Kidney (tissue), 14 donors: ENCODE measurements around the gene NEDD4L. TPM values are rescaled to one million over a fixed set of nuclear protein-coding genes. Genes with fewer than 3 reads are reported as not detected.
A peak's percentile ranks its signal among the peaks of the same experiment; 100 is the strongest.

Source experiments
- DNase-seq, 5 donors: peaks; one replicate each; pipeline ENCODE4 v3.0.0-alpha.2; 2013 to 2020
- FAIRE-seq: peaks from 2 replicates; lab custom pipeline; 2012; peaks lifted over from hg19 to GRCh38; lab: Jason Lieb, UNC
- H3K27ac ChIP-seq, 2 donors: one replicate each; pipeline ENCODE4 v1.7.0; 2013; ENCODE audit warnings: low read depth in 2 of 2, low read length in 2 of 2, inconsistent platforms in 1 of 2
- H3K27me3 ChIP-seq: one replicate; pipeline ENCODE4 v1.7.1; 2013; ENCODE audit warnings: low read length, inconsistent platforms; ENCODE audit not compliant: control insufficient read depth, insufficient read depth
- H3K36me3 ChIP-seq, 3 donors: one replicate each; pipeline versions ENCODE4 v1.7.0 to v1.7.1; 2013; ENCODE audit warnings: low read length in 3 of 3, control low read depth in 1 of 3, inconsistent platforms in 1 of 3; ENCODE audit not compliant: insufficient read depth in 3 of 3, control insufficient read depth in 2 of 3
- H3K4me1 ChIP-seq, 3 donors: one replicate each; pipeline versions ENCODE4 v1.7.0 to v1.7.1; 2013; ENCODE audit warnings: low read length in 3 of 3, inconsistent platforms in 1 of 3, low read depth in 1 of 3; ENCODE audit not compliant: control insufficient read depth in 2 of 3, insufficient read depth in 2 of 3
- H3K4me3 ChIP-seq, 3 donors: one replicate each; pipeline versions ENCODE4 v1.7.0 to v1.8.1; 2013; ENCODE audit warnings: low read length in 3 of 3, control low read depth in 1 of 3, inconsistent platforms in 1 of 3
- H3K9ac ChIP-seq, 3 donors: one replicate each; pipeline versions ENCODE4 v1.7.0 to v1.7.1; 2013; ENCODE audit warnings: low read length in 3 of 3, control low read depth in 1 of 3, inconsistent platforms in 1 of 3
- H3K9me3 ChIP-seq, 3 donors: one replicate each; pipeline versions ENCODE4 v1.7.0 to v1.7.1; 2013; ENCODE audit warnings: low read length in 3 of 3, control low read depth in 1 of 3, inconsistent platforms in 1 of 3; ENCODE audit not compliant: control insufficient read depth in 2 of 3, insufficient read depth in 1 of 3
- CTCF ChIP-seq: IDR thresholded peaks from 3 replicates; pipeline ENCODE4 v1.5.1; 2012; ENCODE audit warnings: mild to moderate bottlenecking, moderate library complexity, borderline replicate concordance; ENCODE audit not compliant: insufficient read depth; ENCODE audit errors: extremely low read depth
- intact Hi-C: fragments of 100-400 bp; cut with DNase I; formaldehyde crosslinking; loops from one replicate; pipeline ENCODE4 v1.11.1; 2022
- polyA plus RNA-seq: library from polyadenylated mRNA; stranded (reverse); fragments of 350-450 nt; fragmentation: Illumina TruSeq; extraction: RNeasy Lipid Tissue Mini Kit (QIAGEN cat#74804); gene quantifications from one replicate; pipeline ENCODE4 v1.2.3, GENCODE V29; 2014; ENCODE audit warnings: low read depth, low replicate concordance; ENCODE audit not compliant: insufficient read depth
- total RNA-seq: library from RNA; stranded (reverse); fragmentation: NEBNext Ultra II Directional; extraction: Animal tissue kit (Norgen Biotek cat#: 25700); gene quantifications from one replicate; pipeline ENCODE4 v1.2.1, GENCODE V29; 2021
- donor health status: control.
- donor health status: control.
- donor health status: control.
- donor health status: control.
- donor health status: control.
- donor health status: DM: yes; HTN: yes; CAD: no.
- donor health status: Normal renal cell carcinoma (clear cell type).

Gene NEDD4L
- total and polyA plus RNA-seq, 2 donors from 2014 or later = 90.8 to 95.7 TPM

DNA sequence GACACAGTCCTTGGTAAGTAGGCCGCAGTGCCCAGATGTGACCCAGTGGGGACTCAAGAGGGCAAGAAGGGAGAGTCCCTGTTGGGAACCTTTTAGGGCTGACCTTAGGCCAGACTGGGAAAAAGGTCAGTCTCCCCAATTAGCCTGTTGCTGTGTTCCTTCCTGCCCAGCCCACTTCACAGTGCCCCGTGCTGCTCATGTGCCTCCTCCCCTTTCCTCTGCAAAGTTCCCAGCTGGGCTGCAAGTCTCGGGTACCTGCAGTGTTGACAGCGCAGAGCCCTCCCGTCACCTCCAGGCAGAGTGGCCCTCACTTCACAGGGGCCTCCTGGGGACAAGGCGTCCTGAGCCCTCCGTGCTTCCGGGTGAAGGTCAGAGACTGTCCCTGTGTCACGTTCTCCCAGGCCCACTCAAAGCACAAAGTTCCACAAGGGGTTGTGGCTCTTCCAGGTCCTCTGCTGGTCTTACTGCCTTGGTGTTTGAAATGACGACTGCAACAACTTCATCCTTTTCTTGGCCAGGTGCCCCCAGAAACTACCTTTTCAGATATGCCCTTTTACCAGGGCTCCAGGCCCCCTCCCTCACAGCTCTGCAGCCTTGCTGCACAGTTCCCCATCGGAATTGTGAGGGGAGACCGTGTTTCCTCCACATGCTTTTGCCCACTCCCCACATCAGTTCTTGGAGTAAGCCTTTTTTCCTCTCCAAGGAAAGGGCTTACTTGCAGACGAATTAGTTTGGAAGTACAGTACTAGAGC lies 359.1 kb downstream of the NEDD4L start:
- Histone ChIP-seq H3K27ac (no peak overlapping the region), H3K36me3 (peaks cover 0 to 2% (median 0%) of the 10 kb centered on the region in 3 donors), H3K4me1 (peaks cover 0 to 15% (median 0%) of the 10 kb centered on the region in 3 donors), H3K27me3 (no peaks in the 10 kb centered on the region), H3K9ac (no peak overlapping the region), H3K9me3 (no peaks in the 10 kb centered on the region), H3K4me3 (no peak overlapping the region)
- intact Hi-C loops = no loop called here
- no peak for FAIRE-seq
- DNase-seq = peak in 1 of 5 donors; percentile 34
- no peak for TF ChIP-seq CTCF

DNA sequence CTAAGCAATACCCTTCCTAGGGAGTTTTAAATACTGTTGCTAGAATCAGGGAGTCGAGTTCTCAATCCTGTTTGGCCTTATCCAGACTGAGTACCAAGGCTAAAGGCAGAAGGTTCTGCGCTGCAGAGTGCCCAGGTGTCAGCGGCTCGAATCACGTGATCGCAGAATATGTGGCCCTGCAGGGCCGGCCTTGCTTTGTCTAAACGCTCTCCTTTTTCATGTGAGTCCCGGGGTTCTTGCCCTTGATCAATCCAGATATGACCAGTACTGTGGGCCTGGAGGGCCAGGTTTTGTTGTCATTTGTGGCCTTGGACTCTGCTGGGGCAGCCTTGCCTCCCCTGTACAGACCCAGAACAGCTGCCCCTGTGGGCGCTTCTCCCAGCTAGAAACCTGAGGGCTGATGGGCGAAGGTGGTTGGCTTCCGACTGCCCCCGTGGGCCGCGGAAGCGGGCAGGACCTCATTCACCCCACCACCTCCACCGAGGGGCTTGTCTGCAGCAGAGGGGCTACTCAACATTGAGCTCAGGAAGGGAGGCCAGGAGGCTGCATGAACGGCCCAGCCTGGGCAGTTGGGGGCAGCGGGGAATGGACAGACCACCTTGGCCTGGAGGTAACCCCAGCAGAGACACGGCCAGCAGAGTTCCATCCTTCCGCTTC lies 359.9 kb downstream of the NEDD4L start:
- peaks cover 0 to 15% (median 0%) of the 10 kb centered on the region in 3 donors for H3K4me1 ChIP-seq
- no peaks in the 10 kb centered on the region for H3K9me3 ChIP-seq
- H3K4me3 ChIP-seq = no peak overlapping the region
- H3K27ac ChIP-seq = no peak overlapping the region
- H3K9ac ChIP-seq = no peak overlapping the region
- DNase-seq (no peak), FAIRE-seq (no peak)
- TF ChIP-seq CTCF = no peak
- H3K36me3 ChIP-seq = peaks cover 0 to 2% (median 0%) of the 10 kb centered on the region in 3 donors
- H3K27me3 ChIP-seq = no peaks in the 10 kb centered on the region
- intact Hi-C loops = no loop called here

- Histone ChIP-seq H3K9ac (no peak overlapping the region), H3K27me3 (no peaks in the 10 kb centered on the region), H3K9me3 (no peaks in the 10 kb centered on the region), H3K36me3 (peaks cover 0 to 2% (median 0%) of the 10 kb centered on the region in 3 donors), H3K27ac (no peak overlapping the region), H3K4me1 (peaks cover 0 to 15% (median 0%) of the 10 kb centered on the region in 3 donors), H3K4me3 (no peak overlapping the region)
- intact Hi-C loops = no loop called here
- DNase-seq = no peak
- no peak for TF ChIP-seq CTCF
- no peak for FAIRE-seq
Measured at GRCh38 chr18:58405107-58405898, 361.3 kb downstream of the NEDD4L start.
